ENCODE results near the gene EOMES.
A peak's percentile ranks its signal among the peaks of the same experiment; 100 is the strongest.

Gene EOMES

DNA sequence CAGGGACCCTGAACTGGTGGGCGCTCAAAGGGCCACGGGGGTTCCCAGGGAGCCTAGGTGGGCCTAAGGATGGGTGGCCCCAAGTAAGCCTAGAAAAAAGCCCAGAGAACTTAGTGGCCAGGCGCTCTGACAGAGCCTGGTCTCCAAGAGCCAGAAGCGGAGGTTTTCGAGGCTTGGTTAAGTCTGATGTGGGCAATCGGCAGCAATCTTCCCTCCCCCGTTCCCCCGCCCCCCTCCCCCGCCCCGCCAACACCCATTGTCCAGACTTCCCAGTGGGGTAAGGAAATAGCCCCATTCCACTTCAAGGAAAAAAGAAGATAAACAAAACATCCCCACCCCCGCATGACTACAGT lies 6.7 kb downstream of the EOMES start:
- Mint-ChIP-seq H3K4me1 (peaks cover 23 to 36% of the 10 kb centered on the region in 2 donors), H3K27me3 (peaks cover 82 to 94% of the 10 kb centered on the region in 2 donors), H3K36me3 (peaks cover 0 to 5% of the 10 kb centered on the region in 2 donors), H3K27ac (no peak overlapping the region), H3K4me3 (no peak overlapping the region), H3K9me3 (no peaks in the 10 kb centered on the region)
- DNase-seq, result no peak
- ATAC-seq (replicated peaks), result no peak

- H3K36me3 Mint-ChIP-seq, result peaks cover 0 to 5% of the 10 kb centered on the region in 2 donors
- ATAC-seq (replicated peaks) (peak in 1 of 2 donors; percentile 19), DNase-seq (no peak)
- H3K4me1 Mint-ChIP-seq, result peaks cover 23 to 36% of the 10 kb centered on the region in 2 donors
- peaks cover 82 to 94% of the 10 kb centered on the region in 2 donors for H3K27me3 Mint-ChIP-seq
- no peaks in the 10 kb centered on the region for H3K9me3 Mint-ChIP-seq
- H3K27ac Mint-ChIP-seq, result peak overlapping the region; percentile 37
- H3K4me3 Mint-ChIP-seq, result peak overlapping the region; percentile 86 to 95
Measured at GRCh38 chr3:27714692-27715453, 7.2 kb downstream of the EOMES start.

GRCh38 chr3:27714146-27714526 lies 8.0 kb downstream of the EOMES start:
- peaks cover 23 to 36% of the 10 kb centered on the region in 2 donors for H3K4me1 Mint-ChIP-seq
- peaks cover 78 to 90% of the 10 kb centered on the region in 2 donors for H3K27me3 Mint-ChIP-seq
- H3K9me3 Mint-ChIP-seq, result no peaks in the 10 kb centered on the region

GRCh38 chr3:27713435-27714145 lies 8.5 kb downstream of the EOMES start:
- Mint-ChIP-seq H3K4me3 (peak overlapping the region; percentile 86 to 95), H3K9me3 (no peaks in the 10 kb centered on the region), H3K27ac (peak overlapping the region; percentile 60), H3K36me3 (peaks cover 0 to 5% of the 10 kb centered on the region in 2 donors), H3K4me1 (peaks cover 23 to 36% of the 10 kb centered on the region in 2 donors), H3K27me3 (peaks cover 76 to 88% of the 10 kb centered on the region in 2 donors)
- DNase-seq, result no peak
- no peak for ATAC-seq (replicated peaks)

More at GRCh38 chr3:27714146-27714526, 8.0 kb downstream of the EOMES start:
- Mint-ChIP-seq H3K4me3 (peak overlapping the region; percentile 86 to 95), H3K36me3 (peaks cover 0 to 5% of the 10 kb centered on the region in 2 donors), H3K27ac (peak overlapping the region; percentile 71)
- no peak for ATAC-seq (replicated peaks)
- DNase-seq, result no peak

DNA sequence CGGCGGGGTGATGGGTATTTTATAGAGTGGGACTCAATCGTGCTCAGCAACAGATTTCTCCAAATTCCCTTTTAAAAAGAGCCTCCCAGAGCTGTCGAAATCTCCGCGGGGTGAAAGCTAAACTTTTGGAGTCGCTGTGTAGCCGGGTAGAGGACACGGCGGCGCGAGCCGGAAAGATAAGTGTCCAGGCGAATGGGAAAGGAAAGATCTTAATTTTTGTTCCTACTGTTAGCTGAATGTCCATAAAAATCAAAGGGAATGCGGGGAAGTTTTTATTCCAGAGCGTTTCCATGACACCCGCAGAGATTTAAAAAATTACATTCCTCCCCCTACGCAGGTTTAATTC lies 9.1 kb downstream of the EOMES start:
- Mint-ChIP-seq H3K27ac (peak overlapping the region; percentile 90), H3K9me3 (no peaks in the 10 kb centered on the region), H3K4me1 (peaks cover 23 to 36% of the 10 kb centered on the region in 2 donors), H3K36me3 (peaks cover 0 to 5% of the 10 kb centered on the region in 2 donors), H3K27me3 (peaks cover 74 to 88% of the 10 kb centered on the region in 2 donors), H3K4me3 (peak overlapping the region; percentile 86 to 95)
- DNase-seq, result no peak
- no peak for ATAC-seq (replicated peaks)

GRCh38 chr3:27712136-27713077 lies 9.7 kb downstream of the EOMES start:
- DNase-seq (peak; percentile 65), ATAC-seq (replicated peaks) (peak; percentile 95 to 97)
- peaks cover 23 to 36% of the 10 kb centered on the region in 2 donors for H3K4me1 Mint-ChIP-seq
- H3K36me3 Mint-ChIP-seq, result peaks cover 0 to 5% of the 10 kb centered on the region in 2 donors
- H3K9me3 Mint-ChIP-seq, result no peaks in the 10 kb centered on the region
- peak overlapping the region; percentile 86 to 95 for H3K4me3 Mint-ChIP-seq
- peaks cover 69 to 85% of the 10 kb centered on the region in 2 donors for H3K27me3 Mint-ChIP-seq
- H3K27ac Mint-ChIP-seq, result peak overlapping the region; percentile 90

DNA sequence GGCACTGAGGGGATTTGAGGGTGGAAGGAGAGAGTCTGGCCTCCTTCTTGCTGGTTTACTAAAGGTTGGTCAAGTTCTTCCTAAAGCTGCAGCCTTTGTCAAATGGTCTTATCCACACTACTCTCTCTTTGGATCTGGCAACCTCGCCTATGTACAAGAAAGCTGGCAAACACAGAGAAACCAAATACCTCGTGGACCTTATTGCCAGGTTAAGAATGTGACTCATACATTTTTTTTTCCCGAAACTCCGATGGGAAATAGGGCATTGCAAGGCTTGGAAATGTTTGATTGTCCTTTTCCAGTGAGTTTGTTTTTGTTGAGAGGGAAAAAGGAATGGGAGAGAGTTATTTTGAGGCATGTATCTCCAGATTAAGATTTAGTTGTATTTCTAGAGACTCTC lies 13.9 kb downstream of the EOMES start:
- Mint-ChIP-seq H3K27me3 (peaks cover 55 to 61% of the 10 kb centered on the region in 2 donors), H3K36me3 (peaks cover 0 to 5% of the 10 kb centered on the region in 2 donors), H3K4me3 (no peak overlapping the region), H3K27ac (no peak overlapping the region), H3K4me1 (peaks cover 10 to 14% of the 10 kb centered on the region in 2 donors), H3K9me3 (no peaks in the 10 kb centered on the region)
- ATAC-seq (replicated peaks), result no peak
- no peak for DNase-seq

DNA sequence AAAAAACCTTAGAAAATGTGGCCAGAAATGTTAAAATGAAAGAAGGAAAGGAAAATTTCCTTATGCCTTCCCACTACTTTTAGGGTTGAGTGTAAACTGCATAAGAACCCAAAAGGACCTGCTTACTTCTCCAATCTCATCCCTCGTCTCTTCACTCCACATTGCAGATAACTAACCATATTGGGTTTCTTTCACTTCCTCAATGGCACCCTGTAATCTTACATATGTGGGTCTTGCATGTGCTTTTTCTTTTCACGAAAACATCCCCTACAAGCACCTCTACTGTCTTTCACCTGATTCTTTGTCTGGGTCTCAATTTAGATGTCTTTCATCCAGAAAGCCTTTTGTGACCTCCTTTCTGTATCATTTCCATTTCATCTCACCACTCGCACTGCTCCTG lies 23.1 kb downstream of the EOMES start:
- Mint-ChIP-seq H3K27ac (no peak overlapping the region), H3K27me3 (peaks cover 0 to 4% of the 10 kb centered on the region in 2 donors), H3K4me3 (no peak overlapping the region), H3K9me3 (peaks cover 6% of the 10 kb centered on the region in 2 donors), H3K4me1 (peaks cover 6 to 11% of the 10 kb centered on the region in 2 donors), H3K36me3 (no peaks in the 10 kb centered on the region)
- ATAC-seq (replicated peaks), result peak; percentile 77 to 80
- DNase-seq, result no peak

- H3K9me3 Mint-ChIP-seq, result peaks cover 6% of the 10 kb centered on the region in 2 donors
- H3K4me3 Mint-ChIP-seq, result no peak overlapping the region
- peaks cover 6 to 7% of the 10 kb centered on the region in 2 donors for H3K27me3 Mint-ChIP-seq
- DNase-seq, result no peak
- no peaks in the 10 kb centered on the region for H3K36me3 Mint-ChIP-seq
- H3K4me1 Mint-ChIP-seq, result peaks cover 6 to 11% of the 10 kb centered on the region in 2 donors
- no peak overlapping the region for H3K27ac Mint-ChIP-seq
- no peak for ATAC-seq (replicated peaks)
Measured at GRCh38 chr3:27696906-27697305, 25.2 kb downstream of the EOMES start.

GRCh38 chr3:27695636-27696035 lies 26.5 kb downstream of the EOMES start:
- Mint-ChIP-seq H3K27ac (no peak overlapping the region), H3K4me3 (no peak overlapping the region), H3K4me1 (peaks cover 6 to 11% of the 10 kb centered on the region in 2 donors), H3K27me3 (peaks cover 15 to 18% of the 10 kb centered on the region in 2 donors), H3K9me3 (peaks cover 11% of the 10 kb centered on the region in 2 donors), H3K36me3 (peaks cover 0 to 5% of the 10 kb centered on the region in 2 donors)
- DNase-seq, result no peak
- no peak for ATAC-seq (replicated peaks)

DNA sequence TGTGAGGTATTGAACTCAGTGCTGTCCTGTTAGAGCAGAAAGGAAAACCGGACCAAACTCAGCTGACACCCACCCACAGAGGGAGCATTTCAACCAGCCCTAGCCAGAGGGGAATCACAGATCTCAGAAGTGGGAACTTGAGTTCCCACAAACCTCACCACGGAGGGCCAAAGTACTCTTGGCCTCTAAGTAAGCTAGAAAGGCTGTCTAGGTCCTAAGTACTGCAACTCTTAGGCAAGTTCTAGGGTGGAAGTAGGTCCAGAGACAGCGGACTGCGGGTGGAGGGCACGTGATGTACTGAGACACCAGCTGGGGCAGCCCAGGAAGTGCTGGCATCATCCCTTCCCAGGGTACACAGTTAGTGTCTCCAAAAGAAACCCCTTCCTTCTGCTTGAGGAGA lies 34.1 kb downstream of the EOMES start:
- H3K27me3 Mint-ChIP-seq, result peaks cover 35 to 37% of the 10 kb centered on the region in 2 donors
- DNase-seq (no peak), ATAC-seq (replicated peaks) (peak; percentile 33 to 44)
- no peak overlapping the region for H3K4me3 Mint-ChIP-seq
- H3K36me3 Mint-ChIP-seq, result peaks cover 0 to 11% of the 10 kb centered on the region in 2 donors
- H3K4me1 Mint-ChIP-seq, result peaks cover 0 to 2% of the 10 kb centered on the region in 2 donors
- no peak overlapping the region for H3K27ac Mint-ChIP-seq
- H3K9me3 Mint-ChIP-seq, result peaks cover 12 to 20% of the 10 kb centered on the region in 2 donors

DNA sequence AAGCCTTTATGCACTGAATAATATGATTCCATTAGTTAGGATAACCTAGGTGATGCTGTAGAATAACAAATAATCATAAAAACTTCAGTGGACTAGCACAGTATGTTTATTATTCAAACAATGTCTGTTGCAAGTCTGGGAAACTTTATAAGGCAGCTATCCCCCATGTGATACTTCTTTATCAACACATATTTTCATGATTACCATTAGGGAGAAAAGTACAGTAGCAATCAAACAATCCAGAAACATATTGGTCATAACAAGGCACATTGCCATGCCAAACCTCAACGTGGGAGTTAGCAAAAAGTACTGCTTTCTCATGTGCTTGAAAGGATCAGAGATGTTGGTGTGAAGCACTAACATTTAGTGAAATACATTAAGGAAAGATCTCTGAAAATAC lies 35.5 kb downstream of the EOMES start:
- DNase-seq (no peak), ATAC-seq (replicated peaks) (no peak)
- Mint-ChIP-seq H3K4me1 (peaks cover under 1 to 2% of the 10 kb centered on the region in 2 donors), H3K36me3 (peaks cover 0 to 11% of the 10 kb centered on the region in 2 donors), H3K9me3 (peaks cover 11 to 20% of the 10 kb centered on the region in 2 donors), H3K4me3 (no peak overlapping the region), H3K27me3 (peaks cover 27 to 28% of the 10 kb centered on the region in 2 donors), H3K27ac (no peak overlapping the region)

GRCh38 chr3:27685474-27685873 lies 36.6 kb downstream of the EOMES start:
- peaks cover 18 to 20% of the 10 kb centered on the region in 2 donors for H3K27me3 Mint-ChIP-seq
- ATAC-seq (replicated peaks) (no peak), DNase-seq (no peak)
- H3K36me3 Mint-ChIP-seq, result peaks cover 0 to 6% of the 10 kb centered on the region in 2 donors
- peaks cover 5 to 13% of the 10 kb centered on the region in 2 donors for H3K9me3 Mint-ChIP-seq
- H3K27ac Mint-ChIP-seq, result no peak overlapping the region
- H3K4me1 Mint-ChIP-seq, result peaks cover 5 to 12% of the 10 kb centered on the region in 2 donors
- no peak overlapping the region for H3K4me3 Mint-ChIP-seq

- Mint-ChIP-seq H3K9me3 (peaks cover 0 to 5% of the 10 kb centered on the region in 2 donors), H3K4me1 (peaks cover 12 to 20% of the 10 kb centered on the region in 2 donors), H3K27me3 (peaks cover 8 to 9% of the 10 kb centered on the region in 2 donors), H3K27ac (no peak overlapping the region), H3K4me3 (no peak overlapping the region), H3K36me3 (peaks cover 0 to 3% of the 10 kb centered on the region in 2 donors)
- ATAC-seq (replicated peaks), result no peak
- DNase-seq, result no peak
Measured at GRCh38 chr3:27684302-27684701, 37.8 kb downstream of the EOMES start.
